Measurements from ENCODE around the gene CERKL. TPM values are rescaled to one million over a fixed set of nuclear protein-coding genes. Genes with fewer than 3 reads are reported as not detected.

CERKL gene
- total and polyA plus RNA-seq, 2 experiments from 2014 or later: 0.32 to 0.69 TPM

- TF ChIP-seq, protein P1, sequence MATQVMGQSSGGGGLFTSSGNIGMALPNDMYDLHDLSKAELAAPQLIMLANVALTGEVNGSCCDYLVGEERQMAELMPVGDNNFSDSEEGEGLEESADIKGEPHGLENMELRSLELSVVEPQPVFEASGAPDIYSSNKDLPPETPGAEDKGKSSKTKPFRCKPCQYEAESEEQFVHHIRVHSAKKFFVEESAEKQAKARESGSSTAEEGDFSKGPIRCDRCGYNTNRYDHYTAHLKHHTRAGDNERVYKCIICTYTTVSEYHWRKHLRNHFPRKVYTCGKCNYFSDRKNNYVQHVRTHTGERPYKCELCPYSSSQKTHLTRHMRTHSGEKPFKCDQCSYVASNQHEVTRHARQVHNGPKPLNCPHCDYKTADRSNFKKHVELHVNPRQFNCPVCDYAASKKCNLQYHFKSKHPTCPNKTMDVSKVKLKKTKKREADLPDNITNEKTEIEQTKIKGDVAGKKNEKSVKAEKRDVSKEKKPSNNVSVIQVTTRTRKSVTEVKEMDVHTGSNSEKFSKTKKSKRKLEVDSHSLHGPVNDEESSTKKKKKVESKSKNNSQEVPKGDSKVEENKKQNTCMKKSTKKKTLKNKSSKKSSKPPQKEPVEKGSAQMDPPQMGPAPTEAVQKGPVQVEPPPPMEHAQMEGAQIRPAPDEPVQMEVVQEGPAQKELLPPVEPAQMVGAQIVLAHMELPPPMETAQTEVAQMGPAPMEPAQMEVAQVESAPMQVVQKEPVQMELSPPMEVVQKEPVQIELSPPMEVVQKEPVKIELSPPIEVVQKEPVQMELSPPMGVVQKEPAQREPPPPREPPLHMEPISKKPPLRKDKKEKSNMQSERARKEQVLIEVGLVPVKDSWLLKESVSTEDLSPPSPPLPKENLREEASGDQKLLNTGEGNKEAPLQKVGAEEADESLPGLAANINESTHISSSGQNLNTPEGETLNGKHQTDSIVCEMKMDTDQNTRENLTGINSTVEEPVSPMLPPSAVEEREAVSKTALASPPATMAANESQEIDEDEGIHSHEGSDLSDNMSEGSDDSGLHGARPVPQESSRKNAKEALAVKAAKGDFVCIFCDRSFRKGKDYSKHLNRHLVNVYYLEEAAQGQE (IDR thresholded peaks at IDR 0.05; ENCODE audit: unreplicated experiment): no peak
- no peak for TF ChIP-seq STAT1 (IDR thresholded peaks at IDR 0.05; ENCODE audit: unreplicated experiment)
These were observed 82.6 kb downstream of the CERKL start (continued) for GRCh38 chr2:181574321-181574720.

GRCh38 chr2:181573140-181573736 is 83.7 kb downstream of the CERKL start:
- H3K4me1 Mint-ChIP-seq: peaks cover 4% of the 10 kb centered on the region
- H4K20me1 ChIP-seq (replicated peaks; ENCODE audit: insufficient read depth): no peaks in the 10 kb centered on the region
- ATAC-seq (no peak), DNase-seq (ENCODE audit: low spot score) (peak; percentile 72)
- no peak overlapping the region for H3K4me3 Mint-ChIP-seq
- no peaks in the 10 kb centered on the region for H3K9me2 ChIP-seq (ENCODE audit: insufficient read depth)
- no peaks in the 10 kb centered on the region for H3K9me3 Mint-ChIP-seq
- H3K27ac Mint-ChIP-seq: no peak overlapping the region
- H3K27me3 Mint-ChIP-seq (ENCODE audit: insufficient read depth, low read depth, poor library complexity): peaks cover 3% of the 10 kb centered on the region
- H3K36me3 ChIP-seq (ENCODE audit: insufficient read depth): no peaks in the 10 kb centered on the region
- no peaks in the 10 kb centered on the region for H3K27me3 ChIP-seq (ENCODE audit: insufficient read depth)
- no peak overlapping the region for H2AFZ ChIP-seq
- H3K27ac ChIP-seq (ENCODE audit: low read depth): no peak overlapping the region
- no peak overlapping the region for H3K4me2 ChIP-seq
- TF ChIP-seq CTCF (conservative IDR thresholded peaks at IDR 0.05; ENCODE audit: low read depth in 2 of 2) (peak; percentile 71 to 84), POLR2AphosphoS5 (IDR thresholded peaks at IDR 0.05; ENCODE audit: low read depth) (no peak)
- H3K4me3 ChIP-seq: no peak overlapping the region
- no peaks in the 10 kb centered on the region for H3K36me3 Mint-ChIP-seq (ENCODE audit: low read depth)
- H3K4me1 ChIP-seq (ENCODE audit: insufficient read depth): peaks cover 5% of the 10 kb centered on the region; the same call in 1 of the 2 replicates
- H3F3A ChIP-seq (replicated peaks; ENCODE audit: low read depth): no peaks in the 10 kb centered on the region
- no peaks in the 10 kb centered on the region for H3K79me2 ChIP-seq (replicated peaks; ENCODE audit: insufficient read depth)

- Histone ChIP-seq H4K20me1 (replicated peaks; ENCODE audit: insufficient read depth) (no peaks in the 10 kb centered on the region), H3K27ac (ENCODE audit: low read depth) (no peak overlapping the region), H3F3A (replicated peaks; ENCODE audit: low read depth) (no peaks in the 10 kb centered on the region), H3K4me3 (no peak overlapping the region), H3K9me2 (ENCODE audit: insufficient read depth) (no peaks in the 10 kb centered on the region), H3K4me2 (no peak overlapping the region), H3K79me2 (replicated peaks; ENCODE audit: insufficient read depth) (no peaks in the 10 kb centered on the region), H3K4me1 (ENCODE audit: insufficient read depth) (peaks cover 5% of the 10 kb centered on the region; the same call in 1 of the 2 replicates), H2AFZ (no peak overlapping the region), H3K27me3 (ENCODE audit: insufficient read depth) (no peaks in the 10 kb centered on the region), H3K36me3 (ENCODE audit: insufficient read depth) (no peaks in the 10 kb centered on the region)
- Mint-ChIP-seq H3K36me3 (ENCODE audit: low read depth) (no peaks in the 10 kb centered on the region), H3K4me3 (no peak overlapping the region), H3K27me3 (ENCODE audit: insufficient read depth, low read depth, poor library complexity) (peaks cover 5% of the 10 kb centered on the region), H3K27ac (no peak overlapping the region), H3K4me1 (peaks cover 4% of the 10 kb centered on the region), H3K9me3 (no peaks in the 10 kb centered on the region)
- ATAC-seq (no peak), DNase-seq (ENCODE audit: low spot score) (no peak)
- TF ChIP-seq EZH2 (IDR thresholded peaks at IDR 0.05; ENCODE audit: low read depth, unreplicated experiment) (no peak), CTCF (conservative IDR thresholded peaks at IDR 0.05; ENCODE audit: low read depth in 2 of 2) (peak in 1 of 2 experiments; percentile 39; a peak in 2 of 4 replicates), ZNF331 (CRISPR knock-in tag; IDR thresholded peaks at IDR 0.05; ENCODE audit: low read depth) (no peak)
These were observed 85.9 kb downstream of the CERKL start for GRCh38 chr2:181570833-181571661.

All from GM23338 (cell line).